GM23338 (cell line): ENCODE data around the gene C1QTNF4.
"Not testable (repeated sequence)": the region's sequence is repeated elsewhere in the genome, so short reads cannot be mapped to it uniquely, and the experiment has no call there.

ENCODE experiments used
- EZH2 ChIP-seq: fragments of 200-600 bp; sonication (generic); IDR thresholded peaks from one replicate; pipeline ENCODE4 v1.8.0; 2017; ENCODE audit warnings: antibody characterized with exemption, mild to moderate bottlenecking, low read depth; ENCODE audit not compliant: unreplicated experiment
- EZH2phosphoT487 ChIP-seq: fragments of 200-600 bp; sonication (generic); IDR thresholded peaks from one replicate; pipeline ENCODE4 v1.8.1; 2018; ENCODE audit warnings: antibody characterized with exemption; ENCODE audit not compliant: unreplicated experiment
- NANOG ChIP-seq: IDR thresholded peaks from 2 replicates; pipeline ENCODE4 v1.6.1; 2016; ENCODE audit warnings: antibody characterized with exemption, borderline replicate concordance
- POLR2AphosphoS5 ChIP-seq: IDR thresholded peaks from 2 replicates; pipeline ENCODE4 v1.6.1; 2016; ENCODE audit warnings: antibody characterized with exemption, low read depth
- TF ChIP-seq, protein P1 (sequence below), 2 experiments: fragments of 200-600 bp in 1 of 2; sonication (generic) in 1 of 2; conservative IDR thresholded peaks; 2 replicates each; pipeline versions ENCODE4 v1.5.1 to v1.6.1; 2016 to 2017; ENCODE audit warnings: antibody characterized with exemption in 2 of 2, low read depth in 2 of 2, mild to moderate bottlenecking in 2 of 2, moderate library complexity in 1 of 2
- TF ChIP-seq, protein P2 (sequence below): IDR thresholded peaks from one replicate; pipeline ENCODE4 v1.6.1; 2018; ENCODE audit warnings: antibody characterized with exemption; ENCODE audit not compliant: unreplicated experiment

DNA sequence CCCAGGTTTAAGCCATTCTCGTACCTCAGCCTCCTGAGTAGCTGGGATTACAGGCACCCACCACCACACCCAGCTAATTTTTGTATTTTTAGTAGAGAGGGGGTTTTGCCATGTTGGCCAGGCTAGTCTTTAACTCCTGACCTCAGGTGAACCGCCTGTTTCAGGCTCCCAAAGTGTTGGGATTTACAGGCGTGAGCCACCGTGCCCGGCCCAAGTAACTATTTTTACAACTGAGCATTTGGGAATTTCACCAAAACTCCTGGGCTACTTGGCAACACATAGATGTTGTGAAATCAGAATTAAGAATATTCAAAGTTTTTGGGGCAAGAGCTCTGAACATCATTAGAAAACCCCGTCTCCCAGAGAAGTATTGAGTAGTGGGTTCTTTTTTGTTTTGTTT lies 46.3 kb upstream of the C1QTNF4 start:
- TF ChIP-seq, protein P1, sequence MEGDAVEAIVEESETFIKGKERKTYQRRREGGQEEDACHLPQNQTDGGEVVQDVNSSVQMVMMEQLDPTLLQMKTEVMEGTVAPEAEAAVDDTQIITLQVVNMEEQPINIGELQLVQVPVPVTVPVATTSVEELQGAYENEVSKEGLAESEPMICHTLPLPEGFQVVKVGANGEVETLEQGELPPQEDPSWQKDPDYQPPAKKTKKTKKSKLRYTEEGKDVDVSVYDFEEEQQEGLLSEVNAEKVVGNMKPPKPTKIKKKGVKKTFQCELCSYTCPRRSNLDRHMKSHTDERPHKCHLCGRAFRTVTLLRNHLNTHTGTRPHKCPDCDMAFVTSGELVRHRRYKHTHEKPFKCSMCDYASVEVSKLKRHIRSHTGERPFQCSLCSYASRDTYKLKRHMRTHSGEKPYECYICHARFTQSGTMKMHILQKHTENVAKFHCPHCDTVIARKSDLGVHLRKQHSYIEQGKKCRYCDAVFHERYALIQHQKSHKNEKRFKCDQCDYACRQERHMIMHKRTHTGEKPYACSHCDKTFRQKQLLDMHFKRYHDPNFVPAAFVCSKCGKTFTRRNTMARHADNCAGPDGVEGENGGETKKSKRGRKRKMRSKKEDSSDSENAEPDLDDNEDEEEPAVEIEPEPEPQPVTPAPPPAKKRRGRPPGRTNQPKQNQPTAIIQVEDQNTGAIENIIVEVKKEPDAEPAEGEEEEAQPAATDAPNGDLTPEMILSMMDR (conservative IDR thresholded peaks at IDR 0.05; ENCODE audit: low read depth in 2 of 2): not testable (repeated sequence)
- TF ChIP-seq EZH2phosphoT487, POLR2AphosphoS5, EZH2, NANOG: not testable (repeated sequence)
- TF ChIP-seq, protein P2, sequence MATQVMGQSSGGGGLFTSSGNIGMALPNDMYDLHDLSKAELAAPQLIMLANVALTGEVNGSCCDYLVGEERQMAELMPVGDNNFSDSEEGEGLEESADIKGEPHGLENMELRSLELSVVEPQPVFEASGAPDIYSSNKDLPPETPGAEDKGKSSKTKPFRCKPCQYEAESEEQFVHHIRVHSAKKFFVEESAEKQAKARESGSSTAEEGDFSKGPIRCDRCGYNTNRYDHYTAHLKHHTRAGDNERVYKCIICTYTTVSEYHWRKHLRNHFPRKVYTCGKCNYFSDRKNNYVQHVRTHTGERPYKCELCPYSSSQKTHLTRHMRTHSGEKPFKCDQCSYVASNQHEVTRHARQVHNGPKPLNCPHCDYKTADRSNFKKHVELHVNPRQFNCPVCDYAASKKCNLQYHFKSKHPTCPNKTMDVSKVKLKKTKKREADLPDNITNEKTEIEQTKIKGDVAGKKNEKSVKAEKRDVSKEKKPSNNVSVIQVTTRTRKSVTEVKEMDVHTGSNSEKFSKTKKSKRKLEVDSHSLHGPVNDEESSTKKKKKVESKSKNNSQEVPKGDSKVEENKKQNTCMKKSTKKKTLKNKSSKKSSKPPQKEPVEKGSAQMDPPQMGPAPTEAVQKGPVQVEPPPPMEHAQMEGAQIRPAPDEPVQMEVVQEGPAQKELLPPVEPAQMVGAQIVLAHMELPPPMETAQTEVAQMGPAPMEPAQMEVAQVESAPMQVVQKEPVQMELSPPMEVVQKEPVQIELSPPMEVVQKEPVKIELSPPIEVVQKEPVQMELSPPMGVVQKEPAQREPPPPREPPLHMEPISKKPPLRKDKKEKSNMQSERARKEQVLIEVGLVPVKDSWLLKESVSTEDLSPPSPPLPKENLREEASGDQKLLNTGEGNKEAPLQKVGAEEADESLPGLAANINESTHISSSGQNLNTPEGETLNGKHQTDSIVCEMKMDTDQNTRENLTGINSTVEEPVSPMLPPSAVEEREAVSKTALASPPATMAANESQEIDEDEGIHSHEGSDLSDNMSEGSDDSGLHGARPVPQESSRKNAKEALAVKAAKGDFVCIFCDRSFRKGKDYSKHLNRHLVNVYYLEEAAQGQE: not testable (repeated sequence)
